A673 (cell line): ENCODE results near the gene GPR160. TPM values are rescaled to one million over a fixed set of nuclear protein-coding genes. Genes with fewer than 3 reads are reported as not detected.

Experiments
- BruUV-seq: library from RNA; stranded (reverse); fragments of 400-500 nt; replicated peaks from 2 replicates; lab custom pipeline; 2021; lab: Mats Ljungman, UMichigan
- CTCF ChIA-PET: fragments of 300-600 bp; sonication (Branson Sonifier 250); formaldehyde crosslinking; loops from one replicate; lab custom pipeline; 2022; ENCODE audit warnings: antibody characterized with exemption; lab: Charles Lee
- POLR2A ChIA-PET: fragments of 300-600 bp; sonication (Branson Sonifier 250); formaldehyde crosslinking; loops from one replicate; lab custom pipeline; 2022; ENCODE audit warnings: antibody characterized with exemption; ENCODE audit not compliant: low non-redundant PET; lab: Charles Lee
- DNase-seq: peaks from one replicate; pipeline ENCODE4 v3.0.0-alpha.2; 2015; ENCODE audit warnings: low spot score
- H3K27ac ChIP-seq: fragments of 200-600 bp; sonication (generic); 2 replicates; pipeline ENCODE4 v1.5.1; 2016; ENCODE audit warnings: mixed run types, low read depth, mild to moderate bottlenecking, mixed read lengths, antibody characterized with exemption, low read length; ENCODE audit not compliant: poor library complexity, severe bottlenecking
- H3K27me3 ChIP-seq: fragments of 200-600 bp; sonication (generic); replicated peaks from 2 replicates; pipeline ENCODE4 v1.6.1; 2017; ENCODE audit warnings: mixed run types, low read depth, mild to moderate bottlenecking, mixed read lengths, antibody characterized with exemption, low read length; ENCODE audit not compliant: insufficient read depth, poor library complexity
- H3K36me3 ChIP-seq: fragments of 200-600 bp; sonication (generic); 2 replicates; pipeline ENCODE4 v1.6.1; 2016; ENCODE audit warnings: mixed run types, mild to moderate bottlenecking, mixed read lengths, antibody characterized with exemption, low read length; ENCODE audit not compliant: insufficient read depth, poor library complexity, severe bottlenecking
- H3K4me1 ChIP-seq: fragments of 200-600 bp; sonication (generic); 2 replicates; pipeline ENCODE4 v1.6.1; 2017; ENCODE audit warnings: mixed run types, mild to moderate bottlenecking, mixed read lengths, antibody characterized with exemption, low read length; ENCODE audit not compliant: insufficient read depth, poor library complexity, severe bottlenecking
- H3K4me3 ChIP-seq: fragments of 200-600 bp; sonication (generic); 2 replicates; pipeline ENCODE4 v1.5.1; 2016; ENCODE audit warnings: low read depth, mixed run types, mild to moderate bottlenecking, mixed read lengths, low read length; ENCODE audit not compliant: poor library complexity, severe bottlenecking
- H3K9me3 ChIP-seq: fragments of 200-600 bp; sonication (generic); 2 replicates; pipeline ENCODE4 v1.6.1; 2016; ENCODE audit warnings: mixed run types, low read depth, mild to moderate bottlenecking, mixed read lengths, antibody characterized with exemption, low read length; ENCODE audit not compliant: poor library complexity, severe bottlenecking
- EZH2 ChIP-seq: fragments of 200-600 bp; sonication (generic); IDR thresholded peaks from 2 replicates; pipeline ENCODE4 v1.6.1; 2017; ENCODE audit warnings: borderline replicate concordance, low read depth, mild to moderate bottlenecking, mixed read lengths, antibody characterized with exemption, low read length; ENCODE audit not compliant: poor library complexity, severe bottlenecking
- intact Hi-C: fragments of 100-400 bp; cut with micrococcal nuclease; formaldehyde crosslinking; loops from one replicate; pipeline ENCODE4 v1.10.0; 2022; ENCODE audit not compliant: unreplicated experiment
- total RNA-seq: library from RNA; stranded (reverse); gene quantifications from 2 replicates; pipeline ENCODE4 v1.2.3, GENCODE V29; 2021
- TF ChIP-seq, protein P1 (sequence below): fragments of 300-800, 200-600 bp; sonication (generic); conservative IDR thresholded peaks from 2 replicates; pipeline ENCODE4 v1.5.1; 2017; ENCODE audit warnings: low read depth, mild to moderate bottlenecking, antibody characterized with exemption, low read length, moderate library complexity, mixed read lengths

Gene GPR160
- total RNA-seq, 1 experiment from 2014 or later = 11.2 TPM

DNA sequence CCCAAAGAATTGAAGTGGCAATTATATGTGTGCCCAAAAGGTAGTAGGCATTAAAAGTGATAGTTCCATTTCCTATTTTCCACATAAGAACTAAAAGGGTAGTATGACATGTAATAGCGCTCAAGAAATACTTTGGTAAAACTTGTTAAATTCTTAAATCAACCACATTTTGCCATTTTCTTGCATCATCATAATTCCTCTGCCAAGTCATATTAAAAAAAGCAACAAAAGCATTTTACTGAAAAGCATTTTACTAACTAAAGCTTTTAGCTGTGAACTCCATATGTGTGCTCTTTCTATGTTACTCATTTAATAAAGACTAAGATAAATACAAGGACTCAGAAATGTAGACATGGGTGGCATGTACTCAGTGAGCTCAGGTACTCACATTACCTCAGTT is 70.1 kb downstream of the GPR160 start:
- Histone ChIP-seq H3K4me1 (peaks cover 36% of the 10 kb centered on the region), H3K4me3 (no peak overlapping the region), H3K9me3 (no peaks in the 10 kb centered on the region), H3K27me3 (no peaks in the 10 kb centered on the region), H3K27ac (peak overlapping the region; percentile 81), H3K36me3 (peaks cover 20% of the 10 kb centered on the region)
- intact Hi-C loops = no loop called here
- no peak for DNase-seq
- CTCF ChIA-PET = no interaction called here
- POLR2A ChIA-PET = no interaction called here
- BruUV-seq = no TSS peak
- TF ChIP-seq EZH2 = no peak
- TF ChIP-seq, protein P1, sequence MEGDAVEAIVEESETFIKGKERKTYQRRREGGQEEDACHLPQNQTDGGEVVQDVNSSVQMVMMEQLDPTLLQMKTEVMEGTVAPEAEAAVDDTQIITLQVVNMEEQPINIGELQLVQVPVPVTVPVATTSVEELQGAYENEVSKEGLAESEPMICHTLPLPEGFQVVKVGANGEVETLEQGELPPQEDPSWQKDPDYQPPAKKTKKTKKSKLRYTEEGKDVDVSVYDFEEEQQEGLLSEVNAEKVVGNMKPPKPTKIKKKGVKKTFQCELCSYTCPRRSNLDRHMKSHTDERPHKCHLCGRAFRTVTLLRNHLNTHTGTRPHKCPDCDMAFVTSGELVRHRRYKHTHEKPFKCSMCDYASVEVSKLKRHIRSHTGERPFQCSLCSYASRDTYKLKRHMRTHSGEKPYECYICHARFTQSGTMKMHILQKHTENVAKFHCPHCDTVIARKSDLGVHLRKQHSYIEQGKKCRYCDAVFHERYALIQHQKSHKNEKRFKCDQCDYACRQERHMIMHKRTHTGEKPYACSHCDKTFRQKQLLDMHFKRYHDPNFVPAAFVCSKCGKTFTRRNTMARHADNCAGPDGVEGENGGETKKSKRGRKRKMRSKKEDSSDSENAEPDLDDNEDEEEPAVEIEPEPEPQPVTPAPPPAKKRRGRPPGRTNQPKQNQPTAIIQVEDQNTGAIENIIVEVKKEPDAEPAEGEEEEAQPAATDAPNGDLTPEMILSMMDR = no peak

DNA sequence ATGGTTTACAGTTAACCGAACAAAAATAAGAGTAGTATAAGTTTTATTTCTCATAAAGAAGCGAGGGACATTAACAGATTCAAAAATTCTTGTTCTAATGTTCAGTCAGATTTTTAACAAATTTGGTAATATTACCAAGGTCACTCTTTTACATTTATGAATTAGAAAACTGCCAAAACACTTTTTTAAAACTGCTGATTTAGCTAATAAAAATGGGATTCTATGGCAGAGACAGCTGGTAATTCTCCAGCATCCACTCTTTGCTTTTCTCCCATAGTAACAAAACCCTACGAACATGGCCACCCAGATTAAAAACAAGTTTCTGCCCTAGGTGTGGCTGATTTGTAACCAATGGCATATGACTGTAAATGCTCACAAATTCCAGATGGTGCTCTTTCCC is 71.2 kb downstream of the GPR160 start:
- Histone ChIP-seq H3K4me1 (peaks cover 44% of the 10 kb centered on the region), H3K27ac (peak overlapping the region; percentile 81), H3K9me3 (no peaks in the 10 kb centered on the region), H3K4me3 (no peak overlapping the region), H3K27me3 (no peaks in the 10 kb centered on the region), H3K36me3 (peaks cover 24% of the 10 kb centered on the region)
- TF ChIP-seq, protein P1 = no peak
- no peak for TF ChIP-seq EZH2
- intact Hi-C loops = no loop called here
- DNase-seq = no peak
- ChIA-PET CTCF (no interaction called here), POLR2A (no interaction called here)
- BruUV-seq = no TSS peak

DNA sequence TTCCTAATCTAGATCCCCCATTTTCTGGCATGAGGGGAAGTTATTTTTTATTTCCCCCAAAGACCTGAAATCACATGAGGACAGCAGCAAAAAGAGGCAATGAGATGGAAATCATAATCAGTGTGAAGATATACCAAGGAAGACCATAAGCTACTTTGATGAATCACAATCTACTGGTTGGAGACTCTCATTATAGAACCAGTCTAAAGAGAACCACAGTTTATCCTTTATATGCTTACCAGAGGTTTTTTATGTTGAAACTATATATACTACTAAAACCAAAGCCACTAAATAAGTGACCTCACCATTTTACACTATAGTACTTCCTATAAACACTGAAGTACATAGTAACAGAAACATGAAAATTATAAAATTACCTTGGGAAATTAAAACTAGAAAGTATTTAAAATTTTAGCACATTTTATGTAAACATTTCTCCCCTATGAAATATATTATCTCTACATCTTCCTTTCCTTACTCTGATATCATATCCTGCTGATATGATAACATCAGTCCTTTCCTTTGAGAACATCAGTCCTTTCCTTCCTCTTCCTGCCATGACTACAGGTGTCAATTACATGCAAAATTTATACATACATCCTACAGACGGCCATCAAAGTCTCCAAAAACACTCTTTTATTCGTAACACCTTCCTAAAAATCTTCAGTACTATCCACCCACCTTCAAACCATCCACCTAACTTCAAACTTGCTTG is 71.9 kb downstream of the GPR160 start:
- no peaks in the 10 kb centered on the region for H3K9me3 ChIP-seq
- intact Hi-C loops = no loop called here
- no peaks in the 10 kb centered on the region for H3K27me3 ChIP-seq
- H3K36me3 ChIP-seq = peaks cover 24% of the 10 kb centered on the region
- H3K4me3 ChIP-seq = no peak overlapping the region
- BruUV-seq = no TSS peak
- POLR2A ChIA-PET = no interaction called here
- H3K27ac ChIP-seq = peak overlapping the region; percentile 81
- CTCF ChIA-PET = no interaction called here
- peaks cover 44% of the 10 kb centered on the region for H3K4me1 ChIP-seq
- peak; percentile 33 for DNase-seq
- TF ChIP-seq EZH2 = no peak
- TF ChIP-seq, protein P1 = no peak
